Aortic smooth muscle cell (primary cell): ENCODE measurements around the gene EFL1. TPM values are rescaled to one million over a fixed set of nuclear protein-coding genes. Genes with fewer than 3 reads are reported as not detected.

Experiments used
- total RNA-seq: library from RNA; depleted of rRNA; stranded (reverse); fragments of >200 nt; gene quantifications from 2 replicates; pipeline ENCODE4 v1.2.3, GENCODE V29; 2014

The EFL1 gene
- total RNA-seq = 43.2 and 53.6 TPM in 2 replicates

DNA sequence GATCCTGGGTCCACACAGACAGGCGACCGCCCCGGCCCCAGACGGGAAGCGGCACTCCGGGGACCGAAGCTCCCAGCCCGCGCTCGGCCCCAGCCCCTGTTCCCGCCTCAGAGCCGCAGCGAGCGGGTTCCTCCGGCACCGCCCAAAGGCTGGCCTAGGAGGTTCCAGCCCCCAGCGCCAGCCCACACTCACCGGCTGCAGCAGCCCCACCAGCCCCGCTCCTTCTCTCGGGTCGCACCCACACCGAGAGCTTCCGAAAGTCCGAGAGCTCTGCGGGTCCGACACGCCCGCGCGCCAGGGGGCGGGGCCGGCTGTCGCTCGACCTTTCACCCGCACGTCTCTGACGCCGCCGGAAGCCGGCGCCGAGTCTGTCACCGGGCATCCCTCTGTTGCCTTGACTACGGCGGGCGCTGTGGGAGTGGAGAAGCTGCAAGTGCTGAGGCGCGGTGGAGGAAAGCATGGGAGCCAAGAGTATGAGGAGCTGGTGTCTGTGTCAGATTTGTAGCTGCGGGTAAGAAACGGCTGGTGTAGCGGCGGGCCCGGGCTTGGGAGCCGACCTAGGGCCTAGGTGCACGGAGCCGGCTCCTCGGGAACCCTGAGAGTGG, at the start of gene EFL1, which contains the start of gene SAXO2:
Gene EFL1, minus strand, starts transcription at position 313 of the 605 bp plus-strand sequence. CDS start 956 bp downstream, outside the sequence.
Gene SAXO2, plus strand, starts transcription at position 397 of the 605 bp plus-strand sequence. Its CDS starts 62 bp downstream, at position 459.

Other genes starting within 250 kb of the EFL1 start
- 1.6 and 2.5 TPM in 2 replicates for gene MEX3B, start 216.7 kb downstream of the EFL1 start, total RNA-seq
- 0.66 and 0.75 TPM in 2 replicates for gene SAXO2, start 84 bp upstream of the EFL1 start, total RNA-seq
- 0.13 and 0.37 TPM in 2 replicates for gene GOLGA6L10, start 86.7 kb upstream of the EFL1 start, total RNA-seq
- gene GOLGA6L9, start 167.1 kb upstream of the EFL1 start, total RNA-seq = 0.92 and 1.1 TPM in 2 replicates